HUES6 (cell line): ENCODE measurements around the gene RSF1.

Source experiments
- H3K27ac ChIP-seq: 2 replicates; pipeline ENCODE4 v1.7.0; 2013; ENCODE audit warnings: low read depth, mild to moderate bottlenecking, low read length, inconsistent platforms
- H3K27me3 ChIP-seq: 2 replicates; pipeline ENCODE4 v1.6.1; 2013; ENCODE audit warnings: low read length; ENCODE audit not compliant: control insufficient read depth, insufficient read depth
- H3K36me3 ChIP-seq: 2 replicates; pipeline ENCODE4 v1.6.1; 2013; ENCODE audit warnings: low read length; ENCODE audit not compliant: control insufficient read depth, insufficient read depth
- H3K4me1 ChIP-seq: 2 replicates; pipeline ENCODE4 v1.6.1; 2013; ENCODE audit warnings: low read length; ENCODE audit not compliant: control insufficient read depth, insufficient read depth
- H3K4me3 ChIP-seq: 2 replicates; pipeline ENCODE4 v1.5.1; 2013; ENCODE audit warnings: low read depth, low read length
- H3K9ac ChIP-seq: one replicate; pipeline ENCODE4 v1.6.1; 2013; ENCODE audit warnings: mild to moderate bottlenecking, low read length
- H3K9me3 ChIP-seq: 2 replicates; pipeline ENCODE4 v1.6.1; 2013; ENCODE audit warnings: low read depth, low read length; ENCODE audit not compliant: control insufficient read depth, insufficient read depth

Gene RSF1

DNA sequence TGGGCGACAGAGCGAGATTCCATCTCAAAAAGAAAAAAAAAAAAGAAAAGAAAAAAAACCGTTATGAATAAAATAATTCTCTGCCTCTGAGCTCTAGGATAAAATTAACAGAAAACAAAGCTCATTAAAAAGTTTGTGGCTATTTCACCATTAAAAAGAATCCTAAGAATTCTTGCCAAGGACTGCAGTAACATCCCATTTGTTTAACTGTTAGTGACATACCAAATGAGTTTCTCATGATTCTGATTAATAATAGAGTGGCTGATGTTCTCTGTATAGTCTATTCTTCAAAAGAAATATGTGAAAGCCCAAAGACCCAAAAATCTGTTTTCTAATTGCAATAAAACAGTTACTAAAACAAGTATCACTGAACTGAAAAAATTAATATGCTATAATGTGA lies 202.6 kb downstream of the RSF1 start:
- Histone ChIP-seq H3K27ac (no peak overlapping the region), H3K36me3 (peaks cover 81% of the 10 kb centered on the region), H3K9me3 (no peaks in the 10 kb centered on the region), H3K4me3 (no peak overlapping the region), H3K27me3 (no peaks in the 10 kb centered on the region), H3K4me1 (no peaks in the 10 kb centered on the region), H3K9ac (no peak overlapping the region)

- Histone ChIP-seq H3K4me1 (no peaks in the 10 kb centered on the region), H3K27me3 (no peaks in the 10 kb centered on the region), H3K4me3 (no peak overlapping the region), H3K9me3 (no peaks in the 10 kb centered on the region), H3K36me3 (peaks cover 90% of the 10 kb centered on the region), H3K27ac (no peak overlapping the region), H3K9ac (no peak overlapping the region)
These were observed 208.6 kb downstream of the RSF1 start for GRCh38 chr11:77611921-77612320.
